K562 treated with DMSO at 1 percent for 48 hours (cell line): ENCODE measurements around the gene CCDC9. TPM values are rescaled to one million over a fixed set of nuclear protein-coding genes. Genes with fewer than 3 reads are reported as not detected.

ENCODE experiments used
- total RNA-seq: library from RNA; unstranded; fragments of 300-600 nt; gene quantifications from 2 replicates; pipeline ENCODE4 v1.2.3, GENCODE V29; 2022; ENCODE audit warnings: low replicate concordance; ENCODE audit errors: extremely low read depth

CCDC9 gene
- not detected in 2 replicates for total RNA-seq

DNA sequence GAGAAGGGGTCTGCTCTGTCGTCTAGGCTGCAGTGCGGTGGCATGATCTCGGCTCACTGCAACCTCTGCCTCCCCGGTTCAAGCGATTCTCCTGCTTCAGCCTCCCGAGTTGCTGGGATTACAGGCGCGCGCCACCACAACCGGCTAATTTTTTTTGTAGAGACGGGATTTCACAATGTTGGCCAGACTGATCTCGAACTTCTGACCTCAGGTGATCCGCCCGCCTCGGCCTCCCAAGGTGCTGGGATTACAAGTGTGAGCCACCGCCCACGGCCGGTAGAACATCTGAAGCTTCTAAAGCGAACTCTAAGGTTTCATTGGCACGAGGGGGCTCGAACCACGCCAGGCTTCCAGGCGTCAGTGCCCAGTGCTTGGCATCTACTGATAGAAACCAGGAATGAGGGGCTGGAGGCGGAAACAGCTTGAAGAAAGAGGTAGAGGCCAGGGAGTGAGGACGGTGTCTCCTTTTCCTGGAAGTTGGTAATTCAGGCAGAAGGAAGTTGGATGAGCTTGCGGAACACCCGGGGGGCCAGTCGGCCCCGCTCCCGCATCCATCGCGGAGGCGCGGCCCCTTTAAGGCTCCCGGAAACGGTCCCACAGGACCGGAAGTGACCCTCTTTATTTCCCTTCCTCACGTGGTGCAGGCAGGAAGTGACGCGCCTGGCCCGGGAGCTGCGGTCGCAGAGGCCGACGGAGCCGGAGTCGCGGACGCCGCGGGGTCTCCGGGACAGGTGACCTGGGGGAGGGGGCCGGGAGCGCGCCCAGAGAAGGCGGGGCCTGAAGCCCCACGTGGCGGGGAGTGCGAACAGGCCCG lies at the start of gene CCDC9:
CCDC9 (plus strand) TSS at position 647 of the 814 bp plus-strand sequence. CDS start 1,876 bp downstream, outside the sequence.

DNA sequence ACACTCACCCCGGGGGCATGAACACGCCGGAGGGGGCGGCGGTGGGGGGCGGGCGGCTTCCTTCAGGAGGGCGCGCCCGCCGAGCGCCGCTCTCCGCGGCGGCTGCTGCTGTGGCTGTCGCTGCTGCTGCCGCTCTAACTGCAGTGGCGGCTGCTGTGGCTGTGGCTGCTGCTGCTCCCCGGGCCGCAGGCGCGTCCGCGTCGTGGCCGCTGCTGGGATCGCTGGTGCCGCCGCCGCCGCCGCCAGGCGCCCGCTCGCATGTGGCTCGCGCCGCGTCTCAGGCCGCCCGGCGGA lies 25.5 kb upstream of the CCDC9 start, which contains the start of gene BBC3:
BBC3 (minus strand) TSS at position 279 of the 294 bp plus-strand sequence. CDS start 2,768 bp downstream, outside the sequence.

DNA sequence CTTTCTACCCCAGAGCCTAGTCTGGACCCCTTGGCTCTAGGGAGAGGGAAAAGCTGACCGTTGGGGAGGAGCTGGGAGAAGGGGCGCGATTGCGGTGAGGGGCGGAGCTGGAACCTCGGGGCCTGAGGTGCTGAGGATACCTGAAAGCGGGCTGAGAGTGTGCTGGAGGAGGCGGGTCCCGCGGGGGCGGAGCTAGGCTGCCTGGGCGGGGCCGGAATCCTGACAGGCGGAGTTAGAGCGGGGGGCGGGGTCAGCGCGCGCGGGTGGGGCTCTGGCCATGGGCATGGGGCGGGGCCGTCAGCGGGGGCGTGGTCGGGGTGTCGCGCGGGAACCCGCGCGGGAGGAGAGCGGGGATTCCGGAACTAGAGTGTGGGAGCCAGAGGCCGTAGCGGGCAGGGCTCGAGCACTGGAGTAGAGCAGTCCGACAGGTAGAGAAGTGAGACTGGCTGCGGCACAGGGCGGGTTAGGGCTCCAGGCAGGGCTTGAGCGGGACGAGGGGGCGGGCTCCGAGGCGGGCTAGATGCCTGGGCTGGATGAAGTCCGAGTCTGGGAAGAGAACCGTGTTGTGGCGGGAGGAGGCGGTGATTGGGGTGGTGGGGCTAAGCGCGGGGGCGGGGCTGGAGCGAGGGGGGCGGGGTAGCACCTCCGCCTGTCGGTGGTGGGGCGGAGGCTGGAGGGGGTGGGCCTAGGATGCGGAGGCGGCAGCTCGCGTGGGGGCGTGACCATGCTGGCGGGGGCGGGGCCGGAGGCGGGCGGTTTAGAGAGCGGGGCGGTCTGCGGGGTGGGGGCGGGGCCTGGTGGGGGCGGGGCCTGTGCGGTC lies 18.0 kb downstream of the CCDC9 start, which contains the start of gene INAFM1:
INAFM1 (plus strand) TSS at position 815 of the 820 bp plus-strand sequence. CDS start 35 bp downstream, outside the sequence.

GRCh38 chr19:47309608-47310007 lies 53.3 kb downstream of the CCDC9 start, which contains the start of gene C5AR1:
Gene C5AR1, plus strand, starts transcription at chr19:47309861. Its CDS starts 35 bp downstream, at chr19:47309896.

Other genes starting within 250 kb of the CCDC9 start
- gene NPAS1, start 236.7 kb upstream of the CCDC9 start, total RNA-seq: not detected in 2 replicates
- gene TMEM160, start 207.9 kb upstream of the CCDC9 start, total RNA-seq: not detected in 2 replicates
- not detected in 2 replicates for gene ZC3H4, start 142.7 kb upstream of the CCDC9 start, total RNA-seq
- 220 TPM in 1 of 2 replicates, not detected in the other for gene SAE1, start 125.7 kb upstream of the CCDC9 start, total RNA-seq
- not detected in 2 replicates for gene BBC3, start 25.3 kb upstream of the CCDC9 start, total RNA-seq
- not detected in 2 replicates for gene INAFM1, start 18.4 kb downstream of the CCDC9 start, total RNA-seq
- not detected in 2 replicates for gene C5AR1, start 53.3 kb downstream of the CCDC9 start, total RNA-seq
- gene C5AR2, start 75.7 kb downstream of the CCDC9 start, total RNA-seq: not detected in 2 replicates
- gene DHX34, start 92.8 kb downstream of the CCDC9 start, total RNA-seq: not detected in 2 replicates
- not detected in 2 replicates for gene MEIS3, start 163.0 kb downstream of the CCDC9 start, total RNA-seq
- not detected in 2 replicates for gene SLC8A2, start 215.4 kb downstream of the CCDC9 start, total RNA-seq
- gene KPTN, start 227.7 kb downstream of the CCDC9 start, total RNA-seq: not detected in 2 replicates